Heart left ventricle (tissue), 16 donors: Measurements from ENCODE around the gene PTGDS. TPM values are rescaled to one million over a fixed set of nuclear protein-coding genes. Genes with fewer than 3 reads are reported as not detected.

ENCODE experiments used
- ATAC-seq, 4 donors: fragments of 200-7000 bp; cut with Tn5 transposase; one replicate each; pipeline ENCODE4 v1.9.1; 2020 to 2022; ENCODE audit warnings: moderate library complexity in 4 of 4, mild to moderate bottlenecking in 3 of 4, moderate number of reproducible peaks in 1 of 4
- DNase-seq, 5 donors: peaks; one replicate each; pipeline ENCODE4 v3.0.0-alpha.2; 2020
- H3K27ac ChIP-seq, 12 donors: fragments of 200-600 bp; sonication (generic) in 4 of 12; one replicate each; pipeline versions ENCODE4 v1.5.0 to v1.8.0; 2016 to 2022; ENCODE audit warnings: mild to moderate bottlenecking in 2 of 12
- H3K27me3 ChIP-seq, 9 donors: fragments of 200-600 bp; sonication (generic) in 2 of 9; one replicate each; pipeline versions ENCODE4 v1.5.1 to v1.8.0; 2016 to 2022; ENCODE audit warnings: mild to moderate bottlenecking in 3 of 9
- H3K36me3 ChIP-seq, 9 donors: fragments of 200-600 bp; sonication (generic) in 2 of 9; one replicate each; pipeline versions ENCODE4 v1.5.0 to v1.8.0; 2018 to 2022; ENCODE audit warnings: mild to moderate bottlenecking in 2 of 9
- H3K4me1 ChIP-seq, 12 donors: fragments of 200-600 bp; sonication (generic) in 4 of 12; one replicate each; pipeline versions ENCODE4 v1.5.0 to v1.8.0; 2016 to 2022; ENCODE audit warnings: mild to moderate bottlenecking in 3 of 12
- H3K4me3 ChIP-seq, 12 donors: fragments of 200-600 bp; sonication (generic) in 4 of 12; one replicate each; pipeline versions ENCODE4 v1.5.0 to v1.8.0; 2017 to 2022; ENCODE audit warnings: mild to moderate bottlenecking in 9 of 12, moderate library complexity in 4 of 12
- H3K9me3 ChIP-seq, 12 donors: fragments of 200-600 bp; sonication (generic) in 4 of 12; one replicate each; pipeline versions ENCODE4 v1.5.0 to v1.8.0; 2016 to 2022; ENCODE audit warnings: mild to moderate bottlenecking in 1 of 12
- CTCF ChIP-seq, 12 donors: fragments of 200-600 bp; sonication (generic) in 4 of 12; IDR thresholded peaks; one replicate each; pipeline versions ENCODE4 v1.5.0 to v1.8.0; 2018 to 2022; ENCODE audit warnings: antibody characterized with exemption in 12 of 12, mild to moderate bottlenecking in 5 of 12
- POLR2A ChIP-seq, 2 donors: fragments of 450-650 bp; IDR thresholded peaks; one replicate each; pipeline ENCODE4 v1.6.1; 2017; ENCODE audit warnings: antibody characterized with exemption in 2 of 2, mild to moderate bottlenecking in 2 of 2, moderate library complexity in 2 of 2
- WGBS, 4 donors: extraction: QIAGEN DNeasy Blood & Tissue Kit in 2 of 4; methylation state at CpG; one replicate each; pipeline versions ENCODE4 v1.1.5 to v1.1.7; 2013 to 2018; 5-methylcytosine and 5-hydroxymethylcytosine counted together
- intact Hi-C, 10 donors: fragments of 100-400 bp; cut with DNase I; formaldehyde crosslinking; loops; one replicate each; pipeline versions ENCODE4 v1.11.1 to v1.14.2; 2022
- polyA plus RNA-seq, 2 donors: library from polyadenylated mRNA; stranded (reverse); fragments of 200-250 nt; gene quantifications; one replicate each; pipeline ENCODE4 v1.2.3, GENCODE V29; 2013
- total RNA-seq, 9 donors: library from RNA; depleted of rRNA in 2 of 9; stranded (reverse); fragments of >200 nt in 2 of 9; fragmentation: NEBNext Ultra II Directional in 3 of 9; extraction: Animal tissue kit (Norgen Biotek cat#: 25700) in 3 of 9; gene quantifications; one replicate each; pipeline versions ENCODE4 v1.1.0 to v1.2.4, GENCODE V29; 2016 to 2023
- donor health status: ischemic (EF 13 %, LVEDD 7.1; RV severe dilation, severe dysfunction).
- donor health status: healthy with polysubstance abuse.
- donor health status: DM: no; HTN: yes; CAD: no.
- donor health status: DM: no; HTN: no; CAD: no.
- donor health status: ischemic (EF 25% LVEDD 6.9; RV normal size, moderate dysfunction).
- donor health status: ischemic (EF 25% LVEDD 5.7; RV mildly dilated, moderate dysfunction).
- donor health status: healthy.
- donor health status: DM: yes; HTN: yes; CAD: no.
- donor health status: ischemic (EF 35%, LVEDD 5.7; RV mildly dilated, moderate dysfunction).
- donor health status: nonischemic (EF 11% LVEDD 7.7; RV severe dilation, severe dysfunction).
- donor health status: DM: yes; HTN: yes; CAD: no.
- donor health status: PGD.
- donor health status: ischemic (EF 29% LVEDD 5.4; RV normal size, mild dysfunction).
- donor health status: nonischemic (EF 23%, LVEDD 6.1; RV moderate dilation, normal function).

PTGDS gene
- total and polyA plus RNA-seq, 11 donors = 1,152 to 5,295 (median 3,109) TPM

GRCh38 chr9:136949817-136950655, 27.3 kb upstream of the PTGDS start:
- Histone ChIP-seq H3K27me3 (no peaks in the 10 kb centered on the region), H3K4me3 (peak overlapping the region; percentile 35 to 75 (median 71)), H3K9me3 (no peaks in the 10 kb centered on the region), H3K4me1 (peaks cover 0 to 56% (median 27%) of the 10 kb centered on the region in 12 donors), H3K36me3 (no peaks in the 10 kb centered on the region), H3K27ac (peak overlapping the region; percentile 71 to 98 (median 90))
- intact Hi-C loops = loop anchor here in 9 of 10 donors (1.0 to 5.0 kb wide), 12 partner anchors 25 to 158 kb away; partner anchors contain the start of genes PAXX (in 4 of the 9), ABCA2 (in 3 of the 9), PTGDS (in 3 of the 9) and CLIC3 (in 1 of the 9)
- peak; percentile 95 to 98 (median 97) for DNase-seq
- peak; percentile 85 to 90 (median 88) for ATAC-seq
- TF ChIP-seq CTCF (IDR thresholded peaks at IDR 0.05) = peak in 9 of 12 donors; percentile 11 to 35 (median 27)
- TF ChIP-seq POLR2A (IDR thresholded peaks at IDR 0.05) = peak; percentile 59 to 93
- WGBS, 4 donors = 0 to 3% (median 2%) methylated on average over 9 to 63 of the region's 63 CpGs

GRCh38 chr9:136950656-136951276, 26.5 kb upstream of the PTGDS start:
- Histone ChIP-seq H3K27ac (peak overlapping the region; percentile 71 to 98 (median 90)), H3K27me3 (no peaks in the 10 kb centered on the region), H3K9me3 (no peaks in the 10 kb centered on the region), H3K4me1 (peaks cover 0 to 54% (median 26%) of the 10 kb centered on the region in 12 donors), H3K4me3 (peak overlapping the region in 11 of 12 donors; percentile 35 to 75 (median 71)), H3K36me3 (no peaks in the 10 kb centered on the region)
- intact Hi-C loops = loop anchor here in 5 of 10 donors (1.0 to 5.0 kb wide), 5 partner anchors 24 to 78 kb away; partner anchors contain the start of genes ABCA2 (in 2 of the 5), PTGDS (in 2 of the 5) and PAXX (in 1 of the 5)
- DNase-seq = peak in 2 of 5 donors; percentile 60 to 73
- peak; percentile 19 to 55 (median 42) for ATAC-seq
- no peak for TF ChIP-seq POLR2A (IDR thresholded peaks at IDR 0.05)
- no peak for TF ChIP-seq CTCF (IDR thresholded peaks at IDR 0.05)
- 37 to 49% (median 40%) methylated on average over 6 to 9 of the region's 9 CpGs for WGBS, 4 donors

GRCh38 chr9:136951541-136952320, 25.6 kb upstream of the PTGDS start, which contains the start of gene LCN12:
LCN12 (plus strand) TSS chr9:136952273; CDS start chr9:136952328, 55 bp downstream.
- peak within 1 kb of the TSS in 3 of 12 donors; percentile 16 to 20 (median 19) for H3K4me3 ChIP-seq
- intact Hi-C loops = loop anchor here in 5 of 10 donors (2.0 to 5.0 kb wide), 4 partner anchors 23 to 77 kb away; partner anchors contain the start of genes ABCA2 (in 2 of the 5), PAXX (in 1 of the 5) and PTGDS (in 1 of the 5)
- peak within 1 kb of the TSS; percentile 71 to 98 (median 90) for H3K27ac ChIP-seq
- H3K9me3 ChIP-seq = no peaks in the 10 kb centered on the region
- 78 to 88% (median 83%) methylated on average over 5 to 14 of the region's 14 CpGs for WGBS, 4 donors
- peaks cover 0 to 54% (median 26%) of the 10 kb centered on the region in 12 donors for H3K4me1 ChIP-seq
- H3K36me3 ChIP-seq = no peaks in the 10 kb centered on the region
- no peaks in the 10 kb centered on the region for H3K27me3 ChIP-seq
- ATAC-seq (no peak), DNase-seq (peak in 1 of 5 donors; percentile 48)
- TF ChIP-seq POLR2A (IDR thresholded peaks at IDR 0.05) = no peak
- no peak for TF ChIP-seq CTCF (IDR thresholded peaks at IDR 0.05)
